ENCODE measurements around the gene SLC10A2. TPM values are rescaled to one million over a fixed set of nuclear protein-coding genes. Genes with fewer than 3 reads are reported as not detected.

The SLC10A2 gene
- polyA plus RNA-seq, 1 donor (not counting 4 experiments of a cell fraction or from before 2014, with no cell fraction given) = 0.39 TPM

- Histone ChIP-seq H4K20me1 (ENCODE audit: control insufficient read depth, extremely low read depth, insufficient read depth, low read length) (no peaks in the 10 kb centered on the region), H3K79me2 (ENCODE audit: control insufficient read depth, insufficient read depth, low read length) (no peaks in the 10 kb centered on the region), H3K9me3 (ENCODE audit: control insufficient read depth, low read depth, low read length) (no peaks in the 10 kb centered on the region), H3K27ac (ENCODE audit: control insufficient read depth, insufficient read depth, low read length) (no peak overlapping the region), H3K9ac (ENCODE audit: control insufficient read depth, extremely low read depth, insufficient read depth, low read length) (no peak overlapping the region), H3K4me2 (ENCODE audit: control insufficient read depth, extremely low read depth, insufficient read depth, low read depth, low read length) (no peak overlapping the region), H3K9me1 (ENCODE audit: control insufficient read depth, extremely low read depth, insufficient read depth, low read length) (no peaks in the 10 kb centered on the region), H2AFZ (ENCODE audit: control insufficient read depth, low read length) (no peak overlapping the region), H3K4me1 (ENCODE audit: control insufficient read depth, extremely low read depth, insufficient read depth, low read length) (no peaks in the 10 kb centered on the region), H3K27me3 (ENCODE audit: control insufficient read depth, extremely low read depth, insufficient read depth, low read length) (no peaks in the 10 kb centered on the region), H3K36me3 (ENCODE audit: control insufficient read depth in 2 of 2, extremely low read depth in 1 of 2, insufficient read depth in 2 of 2, low read length in 2 of 2) (no peaks in the 10 kb centered on the region), H3K4me3 (ENCODE audit: control insufficient read depth in 2 of 3, extremely low read depth in 1 of 3, insufficient read depth in 2 of 3, low read depth in 1 of 3, low read length in 3 of 3) (no peak overlapping the region)
- DNase-seq (ENCODE audit: low read depth, low spot score) (no peak), FAIRE-seq (no peak)
- no peak for TF ChIP-seq CTCF (optimal IDR thresholded peaks at IDR 0.05 in 1 of 3, IDR thresholded peaks at IDR 0.05 in 1 of 3, conservative IDR thresholded peaks at IDR 0.05 in 1 of 3; ENCODE audit: extremely low read depth in 1 of 3, insufficient read depth in 2 of 3, low read length in 3 of 3)
- dilution Hi-C loops (cut with MboI; ENCODE audit: extremely low pct_ligation_motif_present, low sequenced_read_pairs) = no loop called here
Observed at GRCh38 chr13:103078158-103078557, 11.9 kb upstream of the SLC10A2 start.

- Histone ChIP-seq H4K20me1 (ENCODE audit: control insufficient read depth, extremely low read depth, insufficient read depth, low read length) (no peaks in the 10 kb centered on the region), H3K79me2 (ENCODE audit: control insufficient read depth, insufficient read depth, low read length) (no peaks in the 10 kb centered on the region), H2AFZ (ENCODE audit: control insufficient read depth, low read length) (no peak overlapping the region), H3K9me3 (ENCODE audit: control insufficient read depth, low read depth, low read length) (no peaks in the 10 kb centered on the region), H3K9me1 (ENCODE audit: control insufficient read depth, extremely low read depth, insufficient read depth, low read length) (no peaks in the 10 kb centered on the region), H3K4me2 (ENCODE audit: control insufficient read depth, extremely low read depth, insufficient read depth, low read depth, low read length) (no peak overlapping the region), H3K36me3 (ENCODE audit: control insufficient read depth in 2 of 2, extremely low read depth in 1 of 2, insufficient read depth in 2 of 2, low read length in 2 of 2) (no peaks in the 10 kb centered on the region), H3K27me3 (ENCODE audit: control insufficient read depth, extremely low read depth, insufficient read depth, low read length) (no peaks in the 10 kb centered on the region), H3K4me3 (ENCODE audit: control insufficient read depth in 2 of 3, extremely low read depth in 1 of 3, insufficient read depth in 2 of 3, low read depth in 1 of 3, low read length in 3 of 3) (no peak overlapping the region), H3K9ac (ENCODE audit: control insufficient read depth, extremely low read depth, insufficient read depth, low read length) (no peak overlapping the region), H3K27ac (ENCODE audit: control insufficient read depth, insufficient read depth, low read length) (no peak overlapping the region), H3K4me1 (ENCODE audit: control insufficient read depth, extremely low read depth, insufficient read depth, low read length) (no peaks in the 10 kb centered on the region)
- no peak for DNase-seq (ENCODE audit: low read depth, low spot score)
- TF ChIP-seq CTCF (optimal IDR thresholded peaks at IDR 0.05 in 1 of 3, IDR thresholded peaks at IDR 0.05 in 1 of 3, conservative IDR thresholded peaks at IDR 0.05 in 1 of 3; ENCODE audit: extremely low read depth in 1 of 3, insufficient read depth in 2 of 3, low read length in 3 of 3) (no peak), EZH2 (IDR thresholded peaks at IDR 0.05; ENCODE audit: low read length) (no peak)
- FAIRE-seq = no peak
- dilution Hi-C loops (cut with MboI; ENCODE audit: extremely low pct_ligation_motif_present, low sequenced_read_pairs) = no loop called here
Observed at GRCh38 chr13:103068836-103069235, 2.6 kb upstream of the SLC10A2 start.

Data from keratinocyte (primary cell).